ENCODE measurements around the gene SNU13. TPM values are rescaled to one million over a fixed set of nuclear protein-coding genes. Genes with fewer than 3 reads are reported as not detected.
"Not testable (repeated sequence)": the region's sequence is repeated elsewhere in the genome, so short reads cannot be mapped to it uniquely, and the experiment has no call there.

SNU13 gene
- total RNA-seq, 4 donors from 2014 or later, result 177 to 202 (median 185) TPM

DNA sequence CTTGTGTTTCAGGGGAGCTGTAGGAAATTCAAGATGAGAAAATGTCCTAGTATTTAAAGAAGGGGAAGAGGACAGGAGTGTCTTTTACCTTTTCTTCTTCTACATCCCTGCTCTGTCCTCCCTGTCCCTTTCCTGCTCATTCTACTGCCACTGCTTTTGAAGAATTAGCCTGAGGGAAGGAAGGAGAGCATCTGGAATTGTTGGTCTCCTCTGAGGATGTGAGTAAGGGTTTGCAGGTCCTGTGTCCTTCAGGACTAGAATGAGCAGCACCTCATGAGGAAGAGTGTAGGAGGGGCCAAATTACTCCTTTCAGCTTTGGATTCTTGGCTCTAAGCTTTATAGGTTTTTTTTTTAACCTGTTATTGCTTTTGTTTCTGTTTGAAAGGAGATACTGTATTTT lies 24.2 kb downstream of the SNU13 start:
- DNase-seq (no peak), ATAC-seq (no peak)
- intact Hi-C loops (cut with DNase I; ENCODE audit: low total_unique reads) (no loop called here), in situ Hi-C loops (cut with MboI; ENCODE audit: low sequenced_read_pairs in 4 of 4) (no loop called here)
- Histone ChIP-seq H3K4me3 (no peak overlapping the region), H3K4me1 (peaks cover 0 to 14% of the 10 kb centered on the region in 2 donors), H3K27ac (no peak overlapping the region), H3K9me3 (no peaks in the 10 kb centered on the region), H3K27me3 (no peaks in the 10 kb centered on the region), H3K36me3 (peaks cover 0 to 47% of the 10 kb centered on the region in 2 donors)
- TF ChIP-seq POLR2A (IDR thresholded peaks at IDR 0.05), result no peak

DNA sequence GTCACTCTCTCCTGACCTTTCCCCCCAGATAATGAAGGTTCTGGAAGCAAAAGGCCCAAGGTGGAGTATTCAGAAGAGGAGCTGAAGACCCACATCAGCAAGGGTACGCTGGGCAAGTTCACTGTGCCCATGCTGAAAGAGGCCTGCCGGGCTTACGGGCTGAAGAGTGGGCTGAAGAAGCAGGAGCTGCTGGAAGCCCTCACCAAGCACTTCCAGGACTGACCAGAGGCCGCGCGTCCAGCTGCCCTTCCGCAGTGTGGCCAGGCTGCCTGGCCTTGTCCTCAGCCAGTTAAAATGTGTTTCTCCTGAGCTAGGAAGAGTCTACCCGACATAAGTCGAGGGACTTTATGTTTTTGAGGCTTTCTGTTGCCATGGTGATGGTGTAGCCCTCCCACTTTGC lies 25.1 kb downstream of the SNU13 start:
- intact Hi-C loops (cut with DNase I; ENCODE audit: low total_unique reads), result not testable (repeated sequence)

DNA sequence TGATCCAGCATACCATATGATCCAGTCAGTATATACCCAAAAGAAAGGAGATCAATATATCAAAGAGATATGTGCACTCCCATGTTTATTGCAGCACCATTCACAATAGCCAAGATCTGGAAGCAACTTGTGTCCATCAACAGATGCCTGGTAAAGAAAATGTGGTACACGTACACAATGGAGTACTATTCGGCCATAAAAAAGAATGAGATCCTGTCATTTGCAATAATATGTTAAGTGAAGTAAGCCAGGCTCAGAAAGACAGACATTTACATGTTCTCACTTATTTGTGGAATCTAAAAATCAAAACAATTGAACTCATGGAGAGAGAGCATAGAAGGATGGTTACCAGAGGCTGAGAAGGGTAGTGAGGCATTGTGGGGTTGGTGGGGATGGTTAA lies 27.0 kb downstream of the SNU13 start:
- Histone ChIP-seq H3K36me3 (peaks cover 4 to 75% of the 10 kb centered on the region in 2 donors), H3K9me3 (no peaks in the 10 kb centered on the region), H3K27ac (no peak overlapping the region), H3K4me1 (peaks cover 0 to 5% of the 10 kb centered on the region in 2 donors), H3K4me3 (no peak overlapping the region), H3K27me3 (no peaks in the 10 kb centered on the region)
- in situ Hi-C loops (cut with MboI; ENCODE audit: low sequenced_read_pairs in 4 of 4) (no loop called here), intact Hi-C loops (cut with DNase I; ENCODE audit: low total_unique reads) (no loop called here)
- DNase-seq, result no peak
- TF ChIP-seq, protein P1, sequence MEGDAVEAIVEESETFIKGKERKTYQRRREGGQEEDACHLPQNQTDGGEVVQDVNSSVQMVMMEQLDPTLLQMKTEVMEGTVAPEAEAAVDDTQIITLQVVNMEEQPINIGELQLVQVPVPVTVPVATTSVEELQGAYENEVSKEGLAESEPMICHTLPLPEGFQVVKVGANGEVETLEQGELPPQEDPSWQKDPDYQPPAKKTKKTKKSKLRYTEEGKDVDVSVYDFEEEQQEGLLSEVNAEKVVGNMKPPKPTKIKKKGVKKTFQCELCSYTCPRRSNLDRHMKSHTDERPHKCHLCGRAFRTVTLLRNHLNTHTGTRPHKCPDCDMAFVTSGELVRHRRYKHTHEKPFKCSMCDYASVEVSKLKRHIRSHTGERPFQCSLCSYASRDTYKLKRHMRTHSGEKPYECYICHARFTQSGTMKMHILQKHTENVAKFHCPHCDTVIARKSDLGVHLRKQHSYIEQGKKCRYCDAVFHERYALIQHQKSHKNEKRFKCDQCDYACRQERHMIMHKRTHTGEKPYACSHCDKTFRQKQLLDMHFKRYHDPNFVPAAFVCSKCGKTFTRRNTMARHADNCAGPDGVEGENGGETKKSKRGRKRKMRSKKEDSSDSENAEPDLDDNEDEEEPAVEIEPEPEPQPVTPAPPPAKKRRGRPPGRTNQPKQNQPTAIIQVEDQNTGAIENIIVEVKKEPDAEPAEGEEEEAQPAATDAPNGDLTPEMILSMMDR (IDR thresholded peaks at IDR 0.05 in 4 of 5, conservative IDR thresholded peaks at IDR 0.05 in 1 of 5), result no peak
- no peak for TF ChIP-seq POLR2A (IDR thresholded peaks at IDR 0.05)
- no peak for ATAC-seq

More for the DNA sequence above, 25.1 kb downstream of the SNU13 start:
- in situ Hi-C loops (cut with MboI; ENCODE audit: low sequenced_read_pairs in 4 of 4); H3K9me3 ChIP-seq; H3K27ac ChIP-seq; DNase-seq; H3K4me3 ChIP-seq; H3K27me3 ChIP-seq; ATAC-seq: not testable (repeated sequence)
- H3K4me1 ChIP-seq, result peaks cover 0 to 14% of the 10 kb centered on the region in 2 donors
- peaks cover 0 to 56% of the 10 kb centered on the region in 2 donors for H3K36me3 ChIP-seq

DNA sequence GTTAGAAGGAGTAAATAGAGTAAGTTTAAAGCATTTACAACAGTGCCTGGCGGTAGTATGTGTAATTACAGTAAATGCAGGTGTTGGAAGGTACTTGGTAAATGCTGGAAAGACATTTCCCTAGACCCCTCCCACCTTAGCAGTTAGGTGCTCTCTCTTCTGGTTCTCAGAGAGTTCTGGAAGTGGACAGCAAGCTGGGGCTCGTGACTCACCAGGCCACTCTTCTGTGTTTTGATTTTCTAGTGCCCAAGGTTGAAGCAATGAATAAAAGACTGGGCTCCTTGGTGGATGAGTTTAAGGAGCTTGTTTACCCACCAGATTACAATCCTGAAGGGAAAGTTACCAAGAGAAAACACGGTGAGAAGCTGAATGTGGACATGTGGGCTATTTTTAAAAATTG lies 27.6 kb downstream of the SNU13 start:
- peak overlapping the region in 3 of 4 donors; percentile 39 to 55 (median 54) for H3K27ac ChIP-seq
- H3K36me3 ChIP-seq, result peaks cover 4 to 81% of the 10 kb centered on the region in 2 donors
- intact Hi-C loops (cut with DNase I; ENCODE audit: low total_unique reads), result no loop called here

DNA sequence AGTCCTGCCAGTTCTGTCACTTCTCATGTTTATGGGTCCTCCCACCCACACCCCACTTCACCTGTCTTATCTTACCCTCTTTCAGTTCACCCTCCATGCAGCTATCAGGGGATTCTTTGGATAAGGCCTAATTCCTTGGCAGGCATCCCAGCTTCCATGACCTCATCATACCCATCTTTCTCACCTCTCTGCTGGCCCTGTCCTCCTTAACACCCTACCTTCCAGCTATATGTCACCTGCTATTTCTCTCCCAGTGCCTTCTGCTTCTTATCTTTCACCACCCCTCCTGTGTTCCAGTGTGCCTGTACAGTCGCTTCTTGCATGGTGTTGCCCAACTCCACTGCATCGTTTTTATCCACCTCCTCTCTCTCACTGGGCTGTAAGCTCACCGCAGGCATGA lies 28.3 kb downstream of the SNU13 start:
- DNase-seq, result peak in 1 of 2 donors; percentile 48
- no peaks in the 10 kb centered on the region for H3K27me3 ChIP-seq
- H3K27ac ChIP-seq, result peak overlapping the region; percentile 12 to 55 (median 46)
- H3K4me1 ChIP-seq, result peaks cover 0 to 5% of the 10 kb centered on the region in 2 donors
- no peak overlapping the region for H3K4me3 ChIP-seq
- peaks cover 4 to 88% of the 10 kb centered on the region in 2 donors for H3K36me3 ChIP-seq
- in situ Hi-C loops (cut with MboI; ENCODE audit: low sequenced_read_pairs in 4 of 4) (no loop called here), intact Hi-C loops (cut with DNase I; ENCODE audit: low total_unique reads) (no loop called here)
- peak; percentile 62 to 78 for ATAC-seq
- no peaks in the 10 kb centered on the region for H3K9me3 ChIP-seq
- TF ChIP-seq, protein P1 (IDR thresholded peaks at IDR 0.05 in 4 of 5, conservative IDR thresholded peaks at IDR 0.05 in 1 of 5), result no peak
- no peak for TF ChIP-seq POLR2A (IDR thresholded peaks at IDR 0.05)

More for the DNA sequence above, 27.6 kb downstream of the SNU13 start:
- TF ChIP-seq, protein P1 (IDR thresholded peaks at IDR 0.05 in 4 of 5, conservative IDR thresholded peaks at IDR 0.05 in 1 of 5), result no peak
- no peak for TF ChIP-seq POLR2A (IDR thresholded peaks at IDR 0.05)
- no peak overlapping the region for H3K4me3 ChIP-seq
- peaks cover 0 to 5% of the 10 kb centered on the region in 2 donors for H3K4me1 ChIP-seq
- ATAC-seq (no peak), DNase-seq (no peak)
- H3K9me3 ChIP-seq, result no peaks in the 10 kb centered on the region
- in situ Hi-C loops (cut with MboI; ENCODE audit: low sequenced_read_pairs in 4 of 4), result no loop called here
- H3K27me3 ChIP-seq, result no peaks in the 10 kb centered on the region

DNA sequence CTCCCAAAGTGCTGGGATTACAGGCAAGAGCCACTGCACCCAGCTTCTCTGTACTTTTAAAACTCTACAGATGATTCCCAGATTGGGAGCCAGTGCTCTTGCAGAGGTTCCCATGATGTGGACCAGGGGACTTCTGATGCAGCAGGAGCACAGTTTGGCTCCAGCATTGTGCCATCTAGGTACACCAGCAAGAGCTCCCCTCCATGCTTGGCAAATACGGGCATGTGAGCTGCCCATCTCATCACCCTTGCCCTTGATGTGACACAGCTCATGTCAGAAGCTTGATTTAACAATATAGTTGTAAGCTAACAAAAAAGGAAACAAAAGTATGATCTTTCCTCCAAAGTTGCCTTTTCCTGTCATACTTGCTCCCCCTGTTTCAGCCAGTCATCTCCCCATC lies 28.7 kb downstream of the SNU13 start:
- Histone ChIP-seq H3K9me3 (no peaks in the 10 kb centered on the region), H3K4me3 (no peak overlapping the region), H3K27ac (peak overlapping the region; percentile 1 to 55 (median 13)), H3K36me3 (peaks cover 4 to 93% of the 10 kb centered on the region in 2 donors), H3K27me3 (no peaks in the 10 kb centered on the region), H3K4me1 (peaks cover 0 to 5% of the 10 kb centered on the region in 2 donors)
- in situ Hi-C loops (cut with MboI; ENCODE audit: low sequenced_read_pairs in 4 of 4), result no loop called here
- TF ChIP-seq POLR2A (IDR thresholded peaks at IDR 0.05), result no peak
- TF ChIP-seq, protein P1 (IDR thresholded peaks at IDR 0.05 in 4 of 5, conservative IDR thresholded peaks at IDR 0.05 in 1 of 5), result no peak
- DNase-seq (no peak), ATAC-seq (no peak)
- intact Hi-C loops (cut with DNase I; ENCODE audit: low total_unique reads), result no loop called here

All from gastrocnemius medialis (tissue), 4 donors.